ENCODE measurements around the gene CCDC12.

The CCDC12 gene

DNA sequence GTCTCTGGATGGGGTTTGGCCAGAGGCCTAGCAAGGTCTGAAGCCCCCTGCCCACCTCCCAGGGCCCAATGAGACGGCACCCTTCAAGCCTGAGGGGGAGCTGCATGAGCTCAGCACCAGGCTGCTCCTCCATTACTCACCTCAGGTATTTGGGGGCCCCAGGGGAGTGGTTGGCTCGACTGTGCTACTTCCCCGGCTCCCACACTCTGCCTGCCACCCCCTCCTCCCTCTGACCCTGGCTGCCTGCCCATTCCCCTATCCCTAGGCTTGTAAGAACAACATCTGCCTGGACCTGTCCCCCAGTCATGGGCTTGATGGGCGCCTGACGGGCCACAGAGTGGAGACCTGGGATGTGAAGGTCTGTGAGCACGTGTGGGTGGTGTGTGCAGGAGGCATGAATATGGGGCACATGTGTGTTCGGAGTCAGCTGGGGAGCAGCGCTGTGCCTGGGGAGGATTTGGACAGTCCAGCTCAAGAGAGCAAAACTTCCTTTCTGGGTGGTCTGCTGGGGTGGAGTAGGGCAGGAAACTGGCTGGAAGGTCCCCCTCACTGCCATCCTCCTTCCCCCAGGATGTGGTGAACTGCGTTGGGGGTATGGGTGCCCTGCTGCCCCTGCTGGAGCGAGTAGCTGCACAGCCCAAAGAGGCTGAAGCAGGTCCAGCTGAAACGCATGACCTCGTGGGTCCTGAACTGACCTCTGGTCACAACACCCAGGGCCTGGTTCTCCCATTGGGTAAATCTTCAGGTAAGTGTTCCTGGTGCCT lies 20.3 kb upstream of the CCDC12 start:
- H3K27me3 ChIP-seq (ENCODE audit: control insufficient read depth in 5 of 5, insufficient read depth in 4 of 5, low read length in 5 of 5), result no peaks in the 10 kb centered on the region
- no peaks in the 10 kb centered on the region for H3K9me3 ChIP-seq (ENCODE audit: control insufficient read depth in 5 of 5, low read length in 5 of 5)
- H3K27ac ChIP-seq (ENCODE audit: low read depth, low read length), result no peak overlapping the region
- peaks cover 0 to 95% (median 70%) of the 10 kb centered on the region in 5 donors for H3K36me3 ChIP-seq (ENCODE audit: control insufficient read depth in 5 of 5, insufficient read depth in 5 of 5, low read length in 5 of 5)
- no peak overlapping the region for H3K4me3 ChIP-seq (ENCODE audit: low read depth in 1 of 5, low read length in 5 of 5)
- no peak overlapping the region for H3K9ac ChIP-seq (ENCODE audit: low read length in 5 of 5)
- H3K4me1 ChIP-seq (ENCODE audit: control insufficient read depth in 5 of 5, insufficient read depth in 5 of 5, low read length in 5 of 5), result peaks cover 0 to 12% (median 4%) of the 10 kb centered on the region in 5 donors

DNA sequence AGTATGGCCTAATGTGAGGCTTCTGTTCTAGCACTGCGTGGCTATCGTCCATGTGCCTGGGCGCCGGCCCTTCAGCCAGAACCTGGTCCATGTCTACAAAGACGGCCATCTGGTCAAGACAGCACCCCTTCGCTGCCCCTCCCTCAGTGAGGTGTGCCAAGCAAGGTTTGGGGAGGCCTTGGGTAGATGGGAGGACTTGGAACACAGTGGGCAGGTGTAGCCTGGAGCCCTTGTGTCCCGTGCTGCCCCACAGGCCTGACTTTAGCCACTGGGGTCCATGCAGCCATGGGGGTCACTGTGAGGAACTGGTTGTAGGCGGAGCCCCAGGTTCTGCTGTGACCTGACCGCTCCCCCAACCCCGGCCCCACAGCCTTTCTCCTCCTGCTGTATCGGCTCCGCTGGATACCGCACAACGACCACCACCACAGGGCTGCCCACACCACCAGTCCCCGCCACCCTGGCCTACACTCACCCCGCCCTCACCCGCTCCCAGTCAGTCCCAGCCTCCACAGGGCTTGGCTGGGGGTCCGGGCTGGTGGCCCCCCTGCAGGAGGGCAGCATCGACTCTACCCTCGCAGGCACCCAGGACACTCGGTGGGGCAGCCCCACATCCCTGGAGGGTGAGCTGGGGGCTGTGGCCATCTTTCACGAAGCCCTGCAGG lies 19.5 kb upstream of the CCDC12 start:
- H3K27me3 ChIP-seq (ENCODE audit: control insufficient read depth in 5 of 5, insufficient read depth in 4 of 5, low read length in 5 of 5), result no peaks in the 10 kb centered on the region
- H3K9me3 ChIP-seq (ENCODE audit: control insufficient read depth in 5 of 5, low read length in 5 of 5), result no peaks in the 10 kb centered on the region
- no peak overlapping the region for H3K9ac ChIP-seq (ENCODE audit: low read length in 5 of 5)
- no peak overlapping the region for H3K27ac ChIP-seq (ENCODE audit: low read depth, low read length)
- H3K4me1 ChIP-seq (ENCODE audit: control insufficient read depth in 5 of 5, insufficient read depth in 5 of 5, low read length in 5 of 5), result peaks cover 0 to 18% (median 4%) of the 10 kb centered on the region in 5 donors
- H3K36me3 ChIP-seq (ENCODE audit: control insufficient read depth in 5 of 5, insufficient read depth in 5 of 5, low read length in 5 of 5), result peaks cover 0 to 95% (median 69%) of the 10 kb centered on the region in 5 donors
- no peak overlapping the region for H3K4me3 ChIP-seq (ENCODE audit: low read depth in 1 of 5, low read length in 5 of 5)

DNA sequence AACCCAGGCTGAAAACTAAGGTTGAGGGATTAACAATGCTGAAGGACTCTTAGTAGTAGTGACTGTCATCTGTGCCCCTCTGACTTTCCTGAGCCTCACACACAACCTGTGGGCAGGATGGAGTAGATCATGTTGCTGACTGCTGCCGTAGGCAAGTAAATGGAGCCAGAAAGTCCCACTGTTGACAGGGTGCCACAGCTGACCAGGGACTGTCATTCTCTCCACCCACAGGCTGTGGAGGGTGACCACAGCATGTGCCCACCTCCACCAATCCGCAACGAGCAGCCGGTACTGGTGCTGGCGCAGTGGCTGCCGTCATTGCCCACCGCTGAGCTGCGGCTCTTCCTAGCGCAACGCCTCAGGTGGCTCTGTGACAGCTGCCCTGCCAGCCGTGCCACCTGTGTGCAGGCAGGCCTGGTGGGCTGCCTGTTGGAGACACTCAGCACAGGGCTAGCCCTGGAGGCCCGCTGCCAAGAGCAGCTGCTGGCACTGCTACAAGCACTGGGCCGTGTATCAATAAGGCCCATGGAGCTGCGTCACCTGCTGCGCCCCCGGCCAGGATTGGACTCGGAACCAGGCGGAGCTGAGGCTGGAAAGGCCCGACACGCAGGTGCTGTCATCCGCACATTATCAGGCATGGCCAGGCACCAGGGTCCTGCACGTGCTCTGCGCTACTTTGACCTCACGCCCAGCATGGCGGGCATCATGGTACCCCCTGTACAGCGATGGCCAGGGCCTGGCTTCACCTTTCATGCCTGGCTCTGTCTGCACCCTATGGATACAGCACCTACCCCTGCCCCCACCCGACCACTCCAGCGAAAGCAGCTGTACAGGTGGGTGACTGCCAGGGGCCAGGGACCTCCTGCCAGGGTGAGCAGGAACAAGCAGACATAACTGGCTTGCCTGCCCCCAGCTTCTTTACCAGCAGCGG lies 18.5 kb upstream of the CCDC12 start:
- no peak overlapping the region for H3K4me3 ChIP-seq (ENCODE audit: low read depth in 1 of 5, low read length in 5 of 5)
- H3K4me1 ChIP-seq (ENCODE audit: control insufficient read depth in 5 of 5, insufficient read depth in 5 of 5, low read length in 5 of 5), result peaks cover 0 to 27% (median 9%) of the 10 kb centered on the region in 5 donors
- H3K9ac ChIP-seq (ENCODE audit: low read length in 5 of 5), result no peak overlapping the region
- H3K27me3 ChIP-seq (ENCODE audit: control insufficient read depth in 5 of 5, insufficient read depth in 4 of 5, low read length in 5 of 5), result no peaks in the 10 kb centered on the region
- no peak overlapping the region for H3K27ac ChIP-seq (ENCODE audit: low read depth, low read length)
- no peaks in the 10 kb centered on the region for H3K9me3 ChIP-seq (ENCODE audit: control insufficient read depth in 5 of 5, low read length in 5 of 5)
- peaks cover 0 to 89% (median 59%) of the 10 kb centered on the region in 5 donors for H3K36me3 ChIP-seq (ENCODE audit: control insufficient read depth in 5 of 5, insufficient read depth in 5 of 5, low read length in 5 of 5)

DNA sequence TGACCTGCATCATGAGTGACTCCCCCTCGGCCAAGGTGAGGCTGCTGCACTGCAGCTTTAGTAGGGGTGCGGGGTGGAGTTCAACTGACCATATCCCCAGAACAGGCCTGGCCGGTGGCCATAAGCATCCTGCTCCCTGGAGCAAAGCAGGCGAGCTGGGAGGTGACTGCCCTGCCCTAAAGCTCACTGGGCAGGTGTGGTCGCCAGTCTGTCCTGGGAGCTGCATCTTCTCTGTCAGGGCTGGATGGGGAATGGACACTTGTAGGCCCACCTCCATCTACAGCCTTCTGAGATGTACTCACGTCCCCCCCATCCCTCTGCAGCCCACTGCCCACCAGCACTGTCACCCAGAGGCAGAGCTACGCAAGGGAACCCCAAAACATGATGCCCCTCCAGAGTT lies 17.4 kb upstream of the CCDC12 start:
- H3K36me3 ChIP-seq (ENCODE audit: control insufficient read depth in 5 of 5, insufficient read depth in 5 of 5, low read length in 5 of 5), result peaks cover 0 to 82% (median 52%) of the 10 kb centered on the region in 5 donors

DNA sequence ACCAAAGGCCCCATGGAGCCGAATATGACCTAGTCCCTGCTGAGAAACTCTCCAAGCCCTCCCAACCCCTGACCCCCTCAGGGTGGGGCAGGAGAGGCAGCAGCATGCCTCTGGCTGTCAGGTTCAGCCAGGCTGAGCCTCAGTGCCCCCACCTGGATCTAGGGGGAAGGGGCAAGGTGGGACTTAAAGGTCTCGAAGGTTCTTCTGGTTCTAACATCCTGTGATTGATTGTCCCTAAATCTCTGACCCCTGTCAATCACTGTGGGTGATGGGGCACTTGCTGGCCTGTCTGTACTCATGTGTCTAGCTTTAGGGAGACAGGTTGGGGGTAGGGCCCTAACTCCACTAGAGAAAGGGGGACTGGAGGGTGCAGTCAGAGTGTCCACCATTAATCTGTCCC lies 16.7 kb upstream of the CCDC12 start:
- Histone ChIP-seq H3K4me1 (ENCODE audit: control insufficient read depth in 5 of 5, insufficient read depth in 5 of 5, low read length in 5 of 5) (peaks cover 0 to 43% (median 15%) of the 10 kb centered on the region in 5 donors), H3K27ac (ENCODE audit: low read depth, low read length) (no peak overlapping the region), H3K9me3 (ENCODE audit: control insufficient read depth in 5 of 5, low read length in 5 of 5) (no peaks in the 10 kb centered on the region), H3K9ac (ENCODE audit: low read length in 5 of 5) (peak overlapping the region in 1 of 5 donors; percentile 25), H3K27me3 (ENCODE audit: control insufficient read depth in 5 of 5, insufficient read depth in 4 of 5, low read length in 5 of 5) (no peaks in the 10 kb centered on the region), H3K4me3 (ENCODE audit: low read depth in 1 of 5, low read length in 5 of 5) (no peak overlapping the region), H3K36me3 (ENCODE audit: control insufficient read depth in 5 of 5, insufficient read depth in 5 of 5, low read length in 5 of 5) (peaks cover 0 to 81% (median 54%) of the 10 kb centered on the region in 5 donors)

More for the DNA sequence above, 17.4 kb upstream of the CCDC12 start:
- Histone ChIP-seq H3K9me3 (ENCODE audit: control insufficient read depth in 5 of 5, low read length in 5 of 5) (no peaks in the 10 kb centered on the region), H3K4me3 (ENCODE audit: low read depth in 1 of 5, low read length in 5 of 5) (no peak overlapping the region), H3K9ac (ENCODE audit: low read length in 5 of 5) (no peak overlapping the region), H3K27me3 (ENCODE audit: control insufficient read depth in 5 of 5, insufficient read depth in 4 of 5, low read length in 5 of 5) (no peaks in the 10 kb centered on the region), H3K4me1 (ENCODE audit: control insufficient read depth in 5 of 5, insufficient read depth in 5 of 5, low read length in 5 of 5) (peaks cover 0 to 36% (median 12%) of the 10 kb centered on the region in 5 donors), H3K27ac (ENCODE audit: low read depth, low read length) (no peak overlapping the region)

DNA sequence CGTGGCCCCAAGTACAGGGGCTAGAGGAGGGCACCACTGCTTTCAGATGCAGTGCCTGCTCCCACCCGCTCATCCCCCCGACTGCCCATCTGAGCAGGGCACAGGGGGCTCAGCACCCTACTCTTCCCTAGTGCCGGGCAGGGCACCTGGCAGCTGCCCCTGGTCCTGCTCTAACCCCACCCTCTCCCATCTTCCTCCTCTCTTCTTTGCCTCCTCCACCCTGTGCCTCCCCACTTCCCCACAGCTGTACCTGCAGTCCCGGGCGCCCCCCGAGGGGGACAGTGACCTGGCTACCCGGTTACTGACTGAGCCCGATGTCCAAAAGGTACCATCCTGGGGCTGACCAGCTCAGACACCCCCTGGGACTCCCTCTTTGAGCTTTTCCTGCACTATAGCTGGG lies 15.7 kb upstream of the CCDC12 start:
- Histone ChIP-seq H3K9ac (ENCODE audit: low read length in 5 of 5) (no peak overlapping the region), H3K4me1 (ENCODE audit: control insufficient read depth in 5 of 5, insufficient read depth in 5 of 5, low read length in 5 of 5) (peaks cover 2 to 47% (median 22%) of the 10 kb centered on the region in 5 donors), H3K27me3 (ENCODE audit: control insufficient read depth in 5 of 5, insufficient read depth in 4 of 5, low read length in 5 of 5) (no peaks in the 10 kb centered on the region), H3K36me3 (ENCODE audit: control insufficient read depth in 5 of 5, insufficient read depth in 5 of 5, low read length in 5 of 5) (peaks cover 0 to 71% (median 52%) of the 10 kb centered on the region in 5 donors), H3K4me3 (ENCODE audit: low read depth in 1 of 5, low read length in 5 of 5) (no peak overlapping the region), H3K9me3 (ENCODE audit: control insufficient read depth in 5 of 5, low read length in 5 of 5) (no peaks in the 10 kb centered on the region), H3K27ac (ENCODE audit: low read depth, low read length) (no peak overlapping the region)

DNA sequence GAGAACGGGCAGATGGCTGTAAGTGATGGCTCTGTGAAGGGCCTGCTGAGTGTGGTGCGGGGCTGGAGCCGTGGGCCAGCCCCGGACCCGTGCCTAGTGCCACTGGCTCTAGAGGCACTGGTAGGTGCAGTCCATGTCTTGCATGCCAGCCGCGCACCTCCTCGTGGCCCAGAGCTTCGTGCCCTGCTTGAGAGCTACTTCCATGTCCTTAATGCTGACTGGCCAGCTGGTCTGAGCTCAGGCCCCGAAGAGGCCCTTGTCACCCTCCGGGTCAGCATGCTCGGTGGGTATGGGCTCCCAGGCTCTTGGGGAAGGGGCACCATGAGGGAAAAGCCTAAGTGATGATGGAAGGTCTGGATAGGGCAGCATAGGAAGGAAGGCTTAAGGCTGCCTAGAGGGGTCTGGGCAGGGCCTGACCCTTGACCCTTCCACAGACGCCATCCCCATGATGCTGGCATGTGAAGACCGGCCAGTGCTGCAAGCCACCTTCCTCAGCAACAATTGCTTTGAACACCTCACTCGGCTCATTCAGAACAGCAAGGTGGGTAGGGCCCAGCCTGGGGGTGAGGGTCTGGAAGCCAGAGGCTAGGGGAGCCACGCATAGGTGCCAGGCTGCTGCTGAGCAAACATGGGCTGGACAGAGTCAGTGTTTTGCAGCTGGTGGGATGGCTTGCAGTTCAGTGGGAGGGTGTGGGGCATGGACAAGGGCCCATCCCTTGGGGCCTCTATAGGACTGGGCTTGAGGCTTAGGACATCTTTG lies 15.0 kb upstream of the CCDC12 start:
- H3K27ac ChIP-seq (ENCODE audit: low read depth, low read length), result no peak overlapping the region
- no peak overlapping the region for H3K9ac ChIP-seq (ENCODE audit: low read length in 5 of 5)
- peaks cover 0 to 64% (median 45%) of the 10 kb centered on the region in 5 donors for H3K36me3 ChIP-seq (ENCODE audit: control insufficient read depth in 5 of 5, insufficient read depth in 5 of 5, low read length in 5 of 5)
- H3K9me3 ChIP-seq (ENCODE audit: control insufficient read depth in 5 of 5, low read length in 5 of 5), result no peaks in the 10 kb centered on the region
- H3K4me1 ChIP-seq (ENCODE audit: control insufficient read depth in 5 of 5, insufficient read depth in 5 of 5, low read length in 5 of 5), result peaks cover 2 to 48% (median 24%) of the 10 kb centered on the region in 5 donors
- H3K27me3 ChIP-seq (ENCODE audit: control insufficient read depth in 5 of 5, insufficient read depth in 4 of 5, low read length in 5 of 5), result no peaks in the 10 kb centered on the region
- no peak overlapping the region for H3K4me3 ChIP-seq (ENCODE audit: low read depth in 1 of 5, low read length in 5 of 5)

DNA sequence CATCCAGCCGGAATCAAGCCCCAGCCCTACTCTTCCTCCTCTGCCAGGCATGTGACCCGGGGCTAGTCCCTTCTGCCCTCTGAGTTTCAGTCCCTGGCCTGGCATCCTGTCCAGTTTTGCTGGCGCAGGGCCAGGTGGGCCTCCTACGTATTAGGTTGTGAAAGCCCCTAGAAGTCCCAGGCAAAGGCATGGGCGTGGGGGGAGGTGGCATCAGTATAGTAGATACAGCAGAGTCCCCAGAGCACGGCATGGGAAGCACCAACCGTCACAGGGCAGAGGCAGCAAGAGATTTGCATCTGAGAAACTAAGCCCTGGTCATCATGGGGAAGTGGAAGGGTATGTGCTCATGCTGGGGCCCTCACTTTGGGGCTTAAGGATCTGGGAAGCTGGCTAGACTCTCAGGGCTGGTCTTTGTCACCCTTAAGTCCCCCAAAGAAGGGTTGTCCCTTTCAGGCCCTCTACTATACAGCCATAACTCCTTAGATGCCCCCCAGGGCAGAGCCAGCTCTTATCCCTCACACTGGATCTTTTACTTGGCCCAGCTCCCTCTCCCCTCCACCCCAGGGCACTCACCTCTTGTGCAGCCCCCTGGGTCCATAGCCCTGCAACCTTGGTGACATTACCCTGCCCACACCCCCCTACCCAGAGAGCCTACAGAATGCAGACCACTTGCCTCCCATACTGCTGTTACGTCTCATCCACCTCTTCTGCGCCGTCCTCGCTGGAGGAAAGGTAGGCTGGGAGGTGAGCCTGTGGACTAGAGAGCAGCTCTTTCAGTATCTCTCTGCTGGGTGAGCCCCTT lies 14.2 kb upstream of the CCDC12 start:
- peaks cover 3 to 56% (median 26%) of the 10 kb centered on the region in 5 donors for H3K4me1 ChIP-seq (ENCODE audit: control insufficient read depth in 5 of 5, insufficient read depth in 5 of 5, low read length in 5 of 5)
- H3K27ac ChIP-seq (ENCODE audit: low read depth, low read length), result no peak overlapping the region
- H3K9me3 ChIP-seq (ENCODE audit: control insufficient read depth in 5 of 5, low read length in 5 of 5), result no peaks in the 10 kb centered on the region
- H3K36me3 ChIP-seq (ENCODE audit: control insufficient read depth in 5 of 5, insufficient read depth in 5 of 5, low read length in 5 of 5), result peaks cover 0 to 60% (median 43%) of the 10 kb centered on the region in 5 donors
- H3K9ac ChIP-seq (ENCODE audit: low read length in 5 of 5), result peak overlapping the region in 1 of 5 donors; percentile 30
- no peaks in the 10 kb centered on the region for H3K27me3 ChIP-seq (ENCODE audit: control insufficient read depth in 5 of 5, insufficient read depth in 4 of 5, low read length in 5 of 5)
- no peak overlapping the region for H3K4me3 ChIP-seq (ENCODE audit: low read depth in 1 of 5, low read length in 5 of 5)

Measured in subcutaneous abdominal adipose tissue (tissue), 5 donors.